Parathyroid adenoma (tissue), 2 donors: ENCODE measurements around the gene GNA14.
A peak's percentile ranks its signal among the peaks of the same experiment; 100 is the strongest.

Source experiments
- H2AFZ ChIP-seq: fragments of 300-600 bp; sonication (generic); one replicate; pipeline ENCODE4 v1.7.0; 2017; ENCODE audit warnings: antibody characterized with exemption, mild to moderate bottlenecking
- H3K27ac ChIP-seq: fragments of 300-600 bp; sonication (generic); one replicate; pipeline ENCODE4 v1.7.0; 2017
- H3K27me3 ChIP-seq: fragments of 300-600 bp; sonication (generic); one replicate; pipeline ENCODE4 v1.7.0; 2017; ENCODE audit warnings: low read length; ENCODE audit not compliant: control insufficient read depth, insufficient read depth
- H3K36me3 ChIP-seq: fragments of 300-600 bp; sonication (generic); one replicate; pipeline ENCODE4 v1.7.0; 2017; ENCODE audit warnings: low read length; ENCODE audit not compliant: control insufficient read depth, insufficient read depth
- H3K4me1 ChIP-seq: fragments of 300-600 bp; sonication (generic); one replicate; pipeline ENCODE4 v1.7.0; 2017; ENCODE audit warnings: control low read depth
- H3K4me2 ChIP-seq: fragments of 300-600 bp; sonication (generic); one replicate; pipeline ENCODE4 v1.7.0; 2017; ENCODE audit warnings: low read length
- H3K4me3 ChIP-seq: fragments of 300-600 bp; sonication (generic); one replicate; pipeline ENCODE4 v1.7.0; 2017; ENCODE audit warnings: low read depth, low read length
- H3K79me2 ChIP-seq: fragments of 300-600 bp; sonication (generic); one replicate; pipeline ENCODE4 v1.7.0; 2017; ENCODE audit warnings: control low read depth
- H3K9ac ChIP-seq: fragments of 300-600 bp; sonication (generic); one replicate; pipeline ENCODE4 v1.7.0; 2017; ENCODE audit warnings: mild to moderate bottlenecking
- H3K9me3 ChIP-seq: fragments of 300-600 bp; sonication (generic); one replicate; pipeline ENCODE4 v1.7.0; 2017; ENCODE audit warnings: low read length; ENCODE audit not compliant: control insufficient read depth
- CTCF ChIP-seq: fragments of 300-600 bp; sonication (generic); IDR thresholded peaks from one replicate; pipeline ENCODE4 v1.7.0; 2017; ENCODE audit warnings: antibody characterized with exemption, mild to moderate bottlenecking
- donor health status: primary hyperparathyroidism.

The GNA14 gene

GRCh38 chr9:77673941-77674791 lies 26.0 kb upstream of the GNA14 start:
- H2AFZ ChIP-seq, result no peak overlapping the region
- H3K4me3 ChIP-seq, result no peak overlapping the region
- H3K27me3 ChIP-seq, result no peaks in the 10 kb centered on the region
- H3K4me2 ChIP-seq, result no peak overlapping the region
- no peak overlapping the region for H3K9ac ChIP-seq
- H3K9me3 ChIP-seq, result no peaks in the 10 kb centered on the region
- H3K27ac ChIP-seq, result no peak overlapping the region
- H3K79me2 ChIP-seq, result no peaks in the 10 kb centered on the region
- no peak for TF ChIP-seq CTCF
- H3K4me1 ChIP-seq, result no peaks in the 10 kb centered on the region
- H3K36me3 ChIP-seq, result no peaks in the 10 kb centered on the region

- H3K27ac ChIP-seq, result no peak overlapping the region
- no peaks in the 10 kb centered on the region for H3K27me3 ChIP-seq
- H2AFZ ChIP-seq, result no peak overlapping the region
- no peak overlapping the region for H3K9ac ChIP-seq
- no peaks in the 10 kb centered on the region for H3K4me1 ChIP-seq
- no peak overlapping the region for H3K4me3 ChIP-seq
- no peak for TF ChIP-seq CTCF
- H3K36me3 ChIP-seq, result no peaks in the 10 kb centered on the region
- no peak overlapping the region for H3K4me2 ChIP-seq
- H3K79me2 ChIP-seq, result no peaks in the 10 kb centered on the region
- no peaks in the 10 kb centered on the region for H3K9me3 ChIP-seq
Measured at GRCh38 chr9:77672183-77672582, 24.1 kb upstream of the GNA14 start.

GRCh38 chr9:77667151-77667550 lies 19.0 kb upstream of the GNA14 start:
- TF ChIP-seq CTCF, result no peak
- no peak overlapping the region for H2AFZ ChIP-seq
- no peaks in the 10 kb centered on the region for H3K27me3 ChIP-seq
- H3K27ac ChIP-seq, result no peak overlapping the region
- no peaks in the 10 kb centered on the region for H3K79me2 ChIP-seq
- no peaks in the 10 kb centered on the region for H3K36me3 ChIP-seq
- H3K4me1 ChIP-seq, result no peaks in the 10 kb centered on the region
- no peaks in the 10 kb centered on the region for H3K9me3 ChIP-seq
- no peak overlapping the region for H3K4me3 ChIP-seq
- no peak overlapping the region for H3K9ac ChIP-seq
- no peak overlapping the region for H3K4me2 ChIP-seq

GRCh38 chr9:77663754-77664153 lies 15.6 kb upstream of the GNA14 start:
- peak overlapping the region; percentile 20 for H3K4me2 ChIP-seq
- H3K4me3 ChIP-seq, result no peak overlapping the region
- TF ChIP-seq CTCF, result no peak
- no peak overlapping the region for H3K9ac ChIP-seq
- H3K36me3 ChIP-seq, result no peaks in the 10 kb centered on the region
- H3K4me1 ChIP-seq, result no peaks in the 10 kb centered on the region
- no peaks in the 10 kb centered on the region for H3K27me3 ChIP-seq
- peak overlapping the region; percentile 25 for H2AFZ ChIP-seq
- no peaks in the 10 kb centered on the region for H3K79me2 ChIP-seq
- no peak overlapping the region for H3K27ac ChIP-seq
- H3K9me3 ChIP-seq, result no peaks in the 10 kb centered on the region

GRCh38 chr9:77661566-77662085 lies 13.5 kb upstream of the GNA14 start:
- H3K4me2 ChIP-seq, result no peak overlapping the region
- H3K4me1 ChIP-seq, result no peaks in the 10 kb centered on the region

More at GRCh38 chr9:77661566-77662085, 13.5 kb upstream of the GNA14 start:
- TF ChIP-seq CTCF, result no peak
- Histone ChIP-seq H3K9me3 (no peaks in the 10 kb centered on the region), H3K36me3 (no peaks in the 10 kb centered on the region), H3K4me3 (no peak overlapping the region), H2AFZ (no peak overlapping the region), H3K9ac (no peak overlapping the region), H3K79me2 (no peaks in the 10 kb centered on the region), H3K27me3 (no peaks in the 10 kb centered on the region), H3K27ac (no peak overlapping the region)
